ENCODE measurements around the gene ADGRV1.

GRCh38 chr5:90528601-90529193 lies 29.9 kb upstream of the ADGRV1 start:
- no peak for TF ChIP-seq CTCF (IDR thresholded peaks at IDR 0.05; ENCODE audit: borderline replicate concordance, extremely low read depth, low read length, poor library complexity, severe bottlenecking)
- no peak for TF ChIP-seq EZH2 (IDR thresholded peaks at IDR 0.05; ENCODE audit: borderline replicate concordance, low read depth, low read length, severe bottlenecking)

Data from DND-41 (cell line).